Posterior vena cava (tissue), 2 donors: ENCODE results near the gene KRTAP9-8. TPM values are rescaled to one million over a fixed set of nuclear protein-coding genes. Genes with fewer than 3 reads are reported as not detected.
"Not testable (repeated sequence)": the region's sequence is repeated elsewhere in the genome, so short reads cannot be mapped to it uniquely, and the experiment has no call there.

Source experiments
- DNase-seq: peaks from one replicate; pipeline ENCODE4 v3.0.0-alpha.2; 2020; ENCODE audit warnings: low spot score
- intact Hi-C, 2 donors: fragments of 100-400 bp; cut with DNase I; formaldehyde crosslinking; loops; one replicate each; pipeline versions ENCODE4 v1.14.1 to v1.14.2; 2022 to 2023
- total RNA-seq, 2 donors: library from RNA; stranded (reverse); fragmentation: NEBNext Ultra II Directional; extraction: Animal tissue kit (Norgen Biotek cat#: 25700); gene quantifications; one replicate each; pipeline ENCODE4 v1.2.1, GENCODE V29; 2021
- donor health status: DM: yes; HTN: yes; CAD: no.
- donor health status: DM: yes; HTN: yes; CAD: no.

Gene KRTAP9-8
- total RNA-seq, 2 donors from 2014 or later, result not detected

- intact Hi-C loops, result no loop called here
- DNase-seq, result no peak
These were observed 13.5 kb downstream of the KRTAP9-8 start for GRCh38 chr17:41251261-41251660.

DNA sequence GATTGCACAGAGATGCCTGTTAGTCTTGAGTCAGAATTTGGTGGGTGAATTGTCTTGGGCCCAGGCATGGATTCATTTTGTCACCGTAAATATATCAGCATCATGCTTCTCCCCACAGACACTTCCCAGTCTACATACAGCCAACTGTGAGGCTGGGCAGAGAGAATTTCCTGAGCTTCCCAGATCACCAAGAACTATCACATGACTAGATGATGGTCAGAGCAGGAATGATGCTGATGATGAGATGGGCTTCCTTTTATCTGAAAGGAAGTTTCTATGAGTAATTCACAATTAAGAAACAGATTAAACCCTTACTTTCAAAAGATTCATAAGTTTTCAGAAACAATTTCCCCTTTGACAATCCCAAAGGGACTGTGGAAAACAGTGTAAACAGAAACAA lies 17.1 kb downstream of the KRTAP9-8 start:
- intact Hi-C loops, result no loop called here
- DNase-seq, result no peak

DNA sequence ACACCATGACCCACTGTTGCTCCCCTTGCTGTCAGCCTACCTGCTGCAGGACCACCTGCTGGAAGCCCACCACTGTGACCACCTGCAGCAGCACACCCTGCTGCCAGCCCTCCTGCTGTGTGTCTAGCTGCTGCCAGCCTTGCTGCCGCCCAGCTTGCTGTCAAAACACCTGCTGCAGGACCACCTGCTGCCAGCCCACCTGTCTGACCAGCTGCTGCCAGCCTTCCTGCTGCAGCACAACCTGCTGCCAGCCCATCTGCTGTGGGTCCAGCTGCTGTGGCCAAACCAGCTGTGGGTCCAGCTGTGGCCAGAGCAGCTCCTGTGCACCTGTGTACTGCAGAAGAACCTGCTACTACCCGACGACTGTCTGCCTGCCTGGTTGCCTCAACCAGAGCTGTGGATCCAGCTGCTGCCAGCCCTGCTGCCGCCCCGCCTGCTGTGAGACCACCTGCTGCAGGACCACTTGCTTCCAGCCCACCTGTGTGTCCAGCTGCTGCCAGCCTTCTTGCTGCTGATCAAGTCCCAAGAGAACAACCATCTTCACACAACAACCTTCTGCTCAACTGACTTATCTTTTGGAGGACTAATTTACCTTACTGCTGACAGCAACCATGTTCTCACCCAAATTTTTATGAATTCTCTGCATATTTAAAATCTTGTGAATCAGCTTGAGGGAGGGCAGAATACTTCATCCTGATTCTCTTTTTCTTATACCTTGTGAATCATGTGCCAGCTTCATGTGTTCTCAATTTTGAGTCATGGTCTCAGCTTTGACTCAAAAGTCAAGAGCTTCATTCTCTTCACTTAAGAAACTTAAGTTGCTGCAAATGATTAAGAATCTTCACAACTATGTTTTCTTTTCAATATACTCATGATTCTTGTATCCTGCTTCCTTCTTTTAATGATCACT lies 17.8 kb downstream of the KRTAP9-8 start, which contains the start of gene KRTAP9-9:
KRTAP9-9 (plus strand) TSS at position 4 of the 910 bp plus-strand sequence.
- intact Hi-C loops, DNase-seq: not testable (repeated sequence)

DNA sequence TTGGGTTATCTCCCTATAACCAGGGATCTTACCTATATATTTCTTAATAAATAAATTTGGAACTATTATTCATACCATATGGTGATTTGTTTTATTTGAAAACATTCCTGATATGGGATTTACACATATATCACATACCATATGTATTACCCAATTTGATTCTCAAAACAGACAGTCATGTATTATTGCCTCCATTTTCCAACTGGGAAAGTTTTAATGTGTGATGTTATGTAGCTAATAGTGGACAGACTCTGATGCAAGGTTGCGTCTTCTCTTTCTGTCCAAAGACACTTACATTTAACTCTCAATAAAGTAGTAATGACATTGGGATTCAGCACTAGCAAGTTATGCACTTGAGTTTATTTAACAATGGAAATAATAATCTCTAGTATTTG lies 18.5 kb downstream of the KRTAP9-8 start:
- DNase-seq, result no peak
- intact Hi-C loops, result no loop called here

DNA sequence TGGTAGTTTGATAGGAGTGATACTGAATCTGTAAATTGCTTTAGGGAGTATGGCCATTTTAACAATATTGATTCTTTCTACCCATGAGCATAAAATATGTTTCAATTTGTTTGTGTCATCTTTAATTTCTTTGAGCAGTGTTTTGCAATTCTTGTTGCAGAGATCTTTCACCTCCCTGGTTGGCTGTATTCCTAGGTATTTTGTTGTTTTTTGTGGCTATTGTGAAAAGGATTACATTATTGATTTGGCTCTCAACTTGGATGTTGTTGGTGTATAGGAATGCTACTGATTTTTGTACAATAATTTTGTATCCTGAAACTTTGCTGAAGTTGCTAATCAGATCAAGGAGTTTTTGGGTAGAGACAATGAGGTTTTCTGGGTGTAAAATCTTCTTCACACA lies 20.6 kb downstream of the KRTAP9-8 start:
- intact Hi-C loops, result no loop called here

DNA sequence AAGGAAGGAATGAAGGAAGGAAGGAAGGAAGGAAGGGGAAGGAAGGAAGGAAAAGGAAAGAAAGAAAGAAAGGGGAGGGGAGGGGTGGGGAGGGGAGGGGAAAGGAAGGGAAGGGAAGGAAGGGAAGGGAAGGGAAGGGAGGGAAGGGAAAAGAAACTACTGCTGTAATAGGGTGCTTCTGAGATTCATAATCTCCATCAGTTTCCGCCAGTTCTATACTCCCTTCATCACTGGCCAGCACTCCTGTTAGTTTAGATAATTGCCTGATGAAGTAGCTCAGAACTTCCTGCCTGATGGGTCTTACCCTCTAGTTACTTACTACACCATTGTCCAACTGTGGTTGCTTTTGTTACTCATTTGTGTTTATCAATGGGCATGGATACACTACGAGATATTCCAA lies 25.4 kb downstream of the KRTAP9-8 start:
- intact Hi-C loops, result no loop called here

More for the DNA sequence above, 20.6 kb downstream of the KRTAP9-8 start:
- DNase-seq, result no peak

DNA sequence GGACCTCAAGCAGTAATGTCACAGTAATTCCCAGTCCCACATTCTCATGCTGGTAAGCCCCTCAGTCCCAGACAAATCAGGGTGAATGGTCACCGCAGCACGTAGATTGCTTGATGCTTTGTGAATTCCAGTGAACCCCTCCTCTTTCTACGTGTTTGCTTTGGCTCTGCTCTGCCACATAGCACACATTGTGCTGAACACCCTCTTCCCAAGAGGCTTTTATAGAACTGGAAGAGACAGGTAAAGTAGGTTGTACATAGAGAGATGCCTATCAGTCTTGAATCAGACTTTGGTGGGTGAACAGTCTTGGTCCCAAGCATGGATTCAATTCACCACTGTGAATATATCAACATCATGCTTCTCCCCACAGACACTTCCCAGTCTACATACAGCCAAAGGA lies 26.8 kb downstream of the KRTAP9-8 start:
- intact Hi-C loops, result no loop called here
- DNase-seq, result no peak

More for the DNA sequence above, 25.4 kb downstream of the KRTAP9-8 start:
- DNase-seq, result no peak

DNA sequence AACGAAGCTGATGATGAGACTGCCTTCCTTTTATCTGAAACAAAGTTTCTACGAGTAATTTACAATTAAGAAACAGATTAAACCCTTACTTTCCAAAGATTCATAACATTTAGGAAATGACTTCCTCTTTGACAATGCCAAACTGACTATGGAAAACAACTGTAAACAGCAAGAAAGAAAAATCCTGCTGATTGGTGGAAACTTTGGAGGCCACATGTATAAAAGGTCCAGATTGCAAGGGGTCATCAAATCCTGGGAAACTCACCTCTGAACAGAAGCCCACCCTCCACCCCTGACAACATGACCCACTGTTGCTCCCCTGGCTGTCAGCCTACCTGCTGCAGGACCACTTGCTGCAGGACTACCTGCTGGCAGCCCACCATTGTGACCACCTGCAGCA lies 27.3 kb downstream of the KRTAP9-8 start, which contains the start of gene KRTAP9-6:
KRTAP9-6 (plus strand) TSS at position 301 of the 400 bp plus-strand sequence; CDS start at position 301, 0 bp downstream.
- DNase-seq, result no peak
- intact Hi-C loops, result no loop called here

- DNase-seq, result no peak
- intact Hi-C loops, result no loop called here
These were observed 29.9 kb downstream of the KRTAP9-8 start for GRCh38 chr17:41267711-41268110.

DNA sequence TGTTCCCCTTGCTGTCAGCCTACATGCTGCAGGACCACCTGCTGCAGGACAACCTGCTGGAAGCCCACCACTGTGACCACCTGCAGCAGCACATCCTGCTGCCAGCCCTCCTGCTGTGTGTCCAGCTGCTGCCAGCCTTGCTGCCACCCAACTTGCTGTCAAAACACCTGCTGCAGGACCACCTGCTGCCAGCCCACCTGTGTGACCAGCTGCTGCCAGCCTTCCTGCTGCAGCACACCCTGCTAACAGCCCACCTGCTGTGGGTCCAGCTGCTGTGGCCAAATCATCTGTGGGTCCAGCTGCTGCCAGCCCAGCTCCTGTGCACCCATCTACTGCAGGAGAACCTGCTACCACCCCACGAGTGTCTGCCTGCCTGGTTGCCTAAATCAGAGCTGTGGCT lies 33.5 kb downstream of the KRTAP9-8 start:
- intact Hi-C loops, result not testable (repeated sequence)

GRCh38 chr17:41271858-41272257 lies 34.1 kb downstream of the KRTAP9-8 start:
- intact Hi-C loops, result no loop called here
- no peak for DNase-seq

More for the DNA sequence above, 33.5 kb downstream of the KRTAP9-8 start:
- DNase-seq, result not testable (repeated sequence)

GRCh38 chr17:41275648-41276190 lies 37.9 kb downstream of the KRTAP9-8 start, which contains the start of gene KRTAP9-7:
TSS of gene KRTAP9-7 (plus strand) at chr17:41275698. CDS start at chr17:41275698, 0 bp downstream.
- intact Hi-C loops, result not testable (repeated sequence)

GRCh38 chr17:41278176-41278955 lies 40.6 kb downstream of the KRTAP9-8 start:
- DNase-seq, result no peak
- intact Hi-C loops, result no loop called here

More at GRCh38 chr17:41275648-41276190, 37.9 kb downstream of the KRTAP9-8 start, which contains the start of gene KRTAP9-7:
- DNase-seq, result not testable (repeated sequence)

GRCh38 chr17:41284043-41284442 lies 46.2 kb downstream of the KRTAP9-8 start:
- DNase-seq, result no peak
- intact Hi-C loops, result no loop called here

DNA sequence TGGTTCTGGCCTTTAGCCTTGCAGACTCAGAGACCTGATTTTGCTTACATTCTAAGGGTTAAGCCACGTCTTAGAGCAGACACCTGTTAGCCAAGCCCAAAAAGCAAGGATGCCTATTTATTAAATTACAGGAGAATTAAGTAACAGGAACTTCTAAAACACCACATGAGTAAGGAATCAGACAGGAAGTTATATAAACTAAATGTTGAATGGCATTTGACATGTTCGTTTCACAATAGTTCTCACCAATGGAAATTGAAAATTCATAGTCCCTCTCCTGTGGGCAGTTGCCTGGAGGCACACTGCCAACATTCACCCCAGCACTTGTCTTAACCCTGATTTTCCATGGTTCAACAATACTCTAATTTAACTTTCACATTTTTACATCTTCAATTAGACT lies 46.7 kb downstream of the KRTAP9-8 start:
- intact Hi-C loops, result no loop called here
- DNase-seq, result no peak

DNA sequence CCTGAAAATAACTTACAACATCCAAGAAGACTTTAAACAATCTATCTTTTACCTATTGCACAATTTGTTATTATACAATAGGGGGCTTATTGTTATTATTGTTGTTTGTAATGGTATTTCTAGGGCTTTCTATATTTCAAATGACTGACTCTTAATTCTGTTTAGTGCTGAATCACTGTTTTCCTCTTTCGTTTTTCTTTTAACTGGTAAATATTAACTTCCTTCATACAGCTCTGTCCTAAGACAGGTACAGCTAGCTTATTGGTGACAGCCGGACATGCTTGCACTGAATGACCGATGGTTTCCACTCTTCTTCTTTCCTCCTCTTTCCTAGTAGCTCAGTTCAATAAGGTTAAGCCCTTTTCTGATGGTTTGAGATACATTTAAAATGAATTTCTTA lies 49.3 kb downstream of the KRTAP9-8 start:
- intact Hi-C loops, result no loop called here

More for the DNA sequence above, 49.3 kb downstream of the KRTAP9-8 start:
- DNase-seq, result no peak
